Panc1 (cell line): ENCODE data around the gene RARG. TPM values are rescaled to one million over a fixed set of nuclear protein-coding genes. Genes with fewer than 3 reads are reported as not detected.
A peak's percentile ranks its signal among the peaks of the same experiment; 100 is the strongest.
"Not testable (repeated sequence)": the region's sequence is repeated elsewhere in the genome, so short reads cannot be mapped to it uniquely, and the experiment has no call there.

Experiments used
- ATAC-seq: fragments of 200-7000 bp; cut with Tn5 transposase; 2 replicates; pipeline ENCODE4 v1.9.1; 2020; ENCODE audit warnings: mild to moderate bottlenecking, moderate library complexity
- BruUV-seq: library from RNA; stranded (reverse); fragments of 400-500 nt; replicated peaks from 2 replicates; lab custom pipeline; 2021; lab: Mats Ljungman, UMichigan
- CTCF ChIA-PET: fragments of 300-600 bp; sonication (Branson Sonifier 250); formaldehyde crosslinking; loops from one replicate; lab custom pipeline; 2022; ENCODE audit warnings: antibody characterized with exemption; lab: Charles Lee
- POLR2A ChIA-PET: fragments of 300-600 bp; sonication (Branson Sonifier 250); formaldehyde crosslinking; loops from one replicate; lab custom pipeline; 2022; ENCODE audit warnings: antibody characterized with exemption; lab: Charles Lee
- DNase-seq: peaks from one replicate; pipeline ENCODE4 v3.0.0-alpha.2; 2010; ENCODE audit warnings: low read depth, low spot score
- H3K27ac ChIP-seq: 2 replicates; pipeline ENCODE4 v1.5.1; 2011; ENCODE audit warnings: mild to moderate bottlenecking, low read length, inconsistent platforms
- H3K27me3 ChIP-seq: fragments of 200-500 bp; sonication (Bioruptor generic); 2 replicates; pipeline ENCODE4 v1.6.0; 2014; ENCODE audit warnings: low read length, inconsistent platforms; ENCODE audit not compliant: control insufficient read depth, insufficient read depth
- H3K36me3 ChIP-seq: fragments of 200-500 bp; sonication (Bioruptor generic); 2 replicates; pipeline ENCODE4 v1.5.1; 2014; ENCODE audit warnings: inconsistent platforms, mild to moderate bottlenecking, low read length, moderate library complexity; ENCODE audit not compliant: control insufficient read depth, insufficient read depth
- H3K4me1 ChIP-seq: 2 replicates; pipeline ENCODE4 v1.5.1; 2011; ENCODE audit warnings: inconsistent platforms, mild to moderate bottlenecking, low read length, moderate library complexity; ENCODE audit not compliant: control insufficient read depth, insufficient read depth
- H3K4me3 ChIP-seq, 2 experiments: 2 replicates each; pipeline ENCODE4 v1.5.1; 2011 to 2012; ENCODE audit warnings: low read depth in 2 of 2, low read length in 2 of 2, mild to moderate bottlenecking in 2 of 2, inconsistent platforms in 1 of 2, moderate library complexity in 1 of 2
- H3K9me3 ChIP-seq: fragments of 200-500 bp; sonication (Bioruptor generic); 2 replicates; pipeline ENCODE4 v1.5.1; 2014; ENCODE audit warnings: low read depth, mild to moderate bottlenecking, inconsistent platforms, low read length, moderate library complexity; ENCODE audit not compliant: control insufficient read depth, insufficient read depth
- CTCF ChIP-seq: fragments of 450-650 bp; IDR thresholded peaks from 2 replicates; pipeline ENCODE4 v1.5.1; 2017; ENCODE audit warnings: mild to moderate bottlenecking
- POLR2AphosphoS5 ChIP-seq: IDR thresholded peaks from 2 replicates; pipeline ENCODE4 v1.6.1; 2012; ENCODE audit warnings: mild to moderate bottlenecking, low read depth, low read length, moderate library complexity
- REST ChIP-seq, 2 experiments: IDR thresholded peaks; 2 replicates each; pipeline ENCODE4 v1.6.1; 2011 to 2012; ENCODE audit warnings: low read depth in 2 of 2, control low read depth in 1 of 2, low read length in 1 of 2, mild to moderate bottlenecking in 1 of 2, moderate library complexity in 1 of 2; ENCODE audit not compliant: insufficient read depth in 1 of 2
- SIN3A ChIP-seq: IDR thresholded peaks from 2 replicates; pipeline ENCODE4 v1.6.1; 2012; ENCODE audit warnings: low read depth, mild to moderate bottlenecking, low read length, moderate library complexity, borderline replicate concordance; ENCODE audit not compliant: insufficient read depth
- TCF7L2 ChIP-seq: IDR thresholded peaks from 2 replicates; pipeline ENCODE4 v1.6.1; 2011; ENCODE audit warnings: mild to moderate bottlenecking, low read depth, low read length, inconsistent platforms
- in situ Hi-C: cut with HindIII; loops from 2 replicates; pipeline ENCODE4 v1.10.0; 2016; ENCODE audit warnings: low sequenced_read_pairs, low pct_unique_long_range_greater_than_20kb
- intact Hi-C: fragments of 100-400 bp; cut with micrococcal nuclease; formaldehyde crosslinking; loops from one replicate; pipeline ENCODE4 v1.10.0; 2022; ENCODE audit not compliant: unreplicated experiment
- total RNA-seq: library from RNA; stranded (reverse); gene quantifications from one replicate; pipeline ENCODE4 v1.2.1, GENCODE V29; 2021; ENCODE audit not compliant: unreplicated experiment

Gene RARG
- total RNA-seq, 1 experiment from 2014 or later: 41.2 TPM

- DNase-seq (no peak), ATAC-seq (peak; percentile 54)
- Histone ChIP-seq H3K4me1 (peaks cover 37% of the 10 kb centered on the region), H3K4me3 (peak overlapping the region; percentile 70 to 74), H3K27me3 (no peaks in the 10 kb centered on the region), H3K27ac (peak overlapping the region; percentile 98), H3K36me3 (no peaks in the 10 kb centered on the region; the same call in 1 of the 2 replicates), H3K9me3 (no peaks in the 10 kb centered on the region)
- ChIA-PET CTCF (interaction anchor here (0.6 to 0.7 kb wide), 2 partner anchors 27 to 46 kb away, joined by 3 read pairs; partner anchors contain the start of gene ITGB7), POLR2A (interaction anchor here (0.6 to 1.1 kb wide), 3 partner anchors 40 to 101 kb away, joined by 3 to 17 read pairs (median 3); partner anchors contain the start of gene SPRYD3)
- TF ChIP-seq POLR2AphosphoS5 (no peak), TCF7L2 (no peak), SIN3A (no peak)
- intact Hi-C loops: no loop called here
- in situ Hi-C loops: no loop called here
- no TSS peak for BruUV-seq
Measured at GRCh38 chr12:53179687-53180219, 52.3 kb downstream of the RARG start.

GRCh38 chr12:53178803-53179202 is 53.2 kb downstream of the RARG start:
- ATAC-seq, CTCF ChIA-PET, in situ Hi-C loops, H3K27me3 ChIP-seq, H3K27ac ChIP-seq, H3K9me3 ChIP-seq, intact Hi-C loops, H3K36me3 ChIP-seq, BruUV-seq, H3K4me3 ChIP-seq, POLR2A ChIA-PET, DNase-seq: not testable (repeated sequence)
- peaks cover 38% of the 10 kb centered on the region for H3K4me1 ChIP-seq

GRCh38 chr12:53177447-53177846 is 54.6 kb downstream of the RARG start:
- H3K4me3 ChIP-seq, CTCF ChIA-PET, H3K36me3 ChIP-seq, ATAC-seq, BruUV-seq, H3K27ac ChIP-seq, H3K9me3 ChIP-seq, H3K27me3 ChIP-seq, in situ Hi-C loops, intact Hi-C loops, DNase-seq: not testable (repeated sequence)
- H3K4me1 ChIP-seq: peaks cover 29% of the 10 kb centered on the region
- POLR2A ChIA-PET: interaction anchor here (0.6 kb wide), 1 partner anchor 203 kb away, joined by 6 read pairs; the partner anchor contains the start of gene SP1

GRCh38 chr12:53176750-53177149 is 55.3 kb downstream of the RARG start:
- Histone ChIP-seq H3K9me3 (no peaks in the 10 kb centered on the region), H3K4me3 (no peak overlapping the region), H3K27me3 (no peaks in the 10 kb centered on the region), H3K4me1 (peaks cover 22% of the 10 kb centered on the region), H3K27ac (no peak overlapping the region), H3K36me3 (no peaks in the 10 kb centered on the region)
- BruUV-seq: no TSS peak
- DNase-seq: no peak
- no peak for ATAC-seq
- in situ Hi-C loops (no loop called here), intact Hi-C loops (no loop called here)
- TF ChIP-seq CTCF (no peak), SIN3A (no peak), POLR2AphosphoS5 (no peak), TCF7L2 (no peak), REST (IDR thresholded peaks at IDR 0.05; ENCODE audit: insufficient read depth in 1 of 2, low read depth in 2 of 2, low read length in 1 of 2) (no peak)
- POLR2A ChIA-PET: no interaction called here
- CTCF ChIA-PET: no interaction called here
